ENCODE data around the gene TNRC6B.

TNRC6B gene

DNA sequence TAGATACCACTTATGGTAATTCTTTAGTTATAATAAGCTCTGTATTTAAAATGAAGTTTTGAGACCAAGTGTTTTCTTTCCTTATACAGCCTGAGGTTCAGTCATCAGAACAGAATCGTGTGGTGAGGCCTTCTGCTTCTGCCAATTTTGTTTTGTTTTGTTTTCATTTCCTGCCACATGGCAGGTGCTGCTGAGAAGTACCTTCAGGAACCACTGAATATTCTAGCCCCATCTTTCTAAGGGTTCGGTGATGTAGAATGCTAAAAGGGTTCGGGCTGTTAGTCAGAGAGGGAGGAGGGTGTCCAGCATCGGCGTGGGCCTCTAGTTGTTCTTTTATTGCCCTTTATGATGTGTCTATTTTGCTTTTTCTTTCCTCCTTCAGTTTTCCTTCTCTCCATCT is 25.8 kb downstream of the TNRC6B start:
- Histone ChIP-seq H3K4me1 (ENCODE audit: insufficient read depth, low read length, severe bottlenecking) (peaks cover 68% of the 10 kb centered on the region), H3K27ac (ENCODE audit: low read depth, low read length, poor library complexity, severe bottlenecking) (peak overlapping the region; percentile 62), H3K9ac (ENCODE audit: low read length) (no peak overlapping the region)

GRCh38 chr22:40204321-40205116 is 26.8 kb downstream of the TNRC6B start:
- H3K79me2 ChIP-seq (ENCODE audit: insufficient read depth, low read length), result peaks cover 90% of the 10 kb centered on the region
- no peak overlapping the region for H3K9ac ChIP-seq (ENCODE audit: low read length)

More for the DNA sequence above, 25.8 kb downstream of the TNRC6B start:
- Histone ChIP-seq H3K9me3 (ENCODE audit: low read length) (no peaks in the 10 kb centered on the region), H3F3A (ENCODE audit: insufficient read depth, low read length) (no peaks in the 10 kb centered on the region), H3K9me2 (ENCODE audit: low read depth, low read length) (no peaks in the 10 kb centered on the region), H3K4me2 (ENCODE audit: low read length) (peak overlapping the region; percentile 53), H3K79me2 (ENCODE audit: insufficient read depth, low read length) (peaks cover 90% of the 10 kb centered on the region), H3K4me3 (ENCODE audit: low read depth, low read length, poor library complexity, severe bottlenecking) (no peak overlapping the region), H2AFZ (ENCODE audit: low read length) (no peak overlapping the region), H3K27me3 (ENCODE audit: insufficient read depth, low read length) (no peaks in the 10 kb centered on the region), H3K36me3 (ENCODE audit: insufficient read depth, low read length) (no peaks in the 10 kb centered on the region), H4K20me1 (ENCODE audit: insufficient read depth, low read length) (no peaks in the 10 kb centered on the region)
- TF ChIP-seq EZH2 (IDR thresholded peaks at IDR 0.05; ENCODE audit: borderline replicate concordance, low read length) (no peak), CTCF (IDR thresholded peaks at IDR 0.05; ENCODE audit: low read length) (no peak)

DNA sequence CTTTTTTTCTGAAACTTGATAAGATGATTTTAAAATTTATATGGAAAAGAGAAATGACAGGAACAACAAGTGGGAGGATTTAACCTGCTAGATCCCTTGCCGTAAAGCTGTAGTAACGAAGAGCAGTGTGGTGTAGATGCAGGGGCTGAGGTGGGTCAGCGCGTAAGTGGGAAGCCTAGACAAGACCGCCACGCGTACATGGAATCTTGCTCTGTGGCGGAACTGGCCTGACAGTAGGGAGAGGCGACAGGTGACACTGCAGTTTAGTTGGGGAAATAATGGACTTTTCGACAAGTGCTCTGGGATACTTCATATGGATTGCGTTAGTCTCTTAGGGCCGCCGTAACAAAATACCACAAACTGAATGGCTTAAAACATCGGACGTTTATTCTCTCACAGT is 28.8 kb downstream of the TNRC6B start:
- no peak for TF ChIP-seq EZH2 (IDR thresholded peaks at IDR 0.05; ENCODE audit: borderline replicate concordance, low read length)
- no peak for TF ChIP-seq CTCF (IDR thresholded peaks at IDR 0.05; ENCODE audit: low read length)
- Histone ChIP-seq H3K27ac (ENCODE audit: low read depth, low read length, poor library complexity, severe bottlenecking) (no peak overlapping the region), H3K36me3 (ENCODE audit: insufficient read depth, low read length) (no peaks in the 10 kb centered on the region), H3K9me3 (ENCODE audit: low read length) (no peaks in the 10 kb centered on the region), H3K79me2 (ENCODE audit: insufficient read depth, low read length) (peaks cover 81% of the 10 kb centered on the region), H3K4me1 (ENCODE audit: insufficient read depth, low read length, severe bottlenecking) (peaks cover 70% of the 10 kb centered on the region), H4K20me1 (ENCODE audit: insufficient read depth, low read length) (no peaks in the 10 kb centered on the region), H3K27me3 (ENCODE audit: insufficient read depth, low read length) (no peaks in the 10 kb centered on the region), H3K9me2 (ENCODE audit: low read depth, low read length) (no peaks in the 10 kb centered on the region), H2AFZ (ENCODE audit: low read length) (no peak overlapping the region), H3F3A (ENCODE audit: insufficient read depth, low read length) (no peaks in the 10 kb centered on the region), H3K4me2 (ENCODE audit: low read length) (no peak overlapping the region), H3K9ac (ENCODE audit: low read length) (no peak overlapping the region), H3K4me3 (ENCODE audit: low read depth, low read length, poor library complexity, severe bottlenecking) (no peak overlapping the region)

More at GRCh38 chr22:40204321-40205116, 26.8 kb downstream of the TNRC6B start:
- Histone ChIP-seq H3K27me3 (ENCODE audit: insufficient read depth, low read length) (no peaks in the 10 kb centered on the region), H3K4me3 (ENCODE audit: low read depth, low read length, poor library complexity, severe bottlenecking) (no peak overlapping the region), H3K4me1 (ENCODE audit: insufficient read depth, low read length, severe bottlenecking) (peaks cover 68% of the 10 kb centered on the region), H3F3A (ENCODE audit: insufficient read depth, low read length) (no peaks in the 10 kb centered on the region), H3K36me3 (ENCODE audit: insufficient read depth, low read length) (no peaks in the 10 kb centered on the region), H4K20me1 (ENCODE audit: insufficient read depth, low read length) (no peaks in the 10 kb centered on the region), H3K4me2 (ENCODE audit: low read length) (no peak overlapping the region), H2AFZ (ENCODE audit: low read length) (no peak overlapping the region), H3K9me2 (ENCODE audit: low read depth, low read length) (no peaks in the 10 kb centered on the region), H3K27ac (ENCODE audit: low read depth, low read length, poor library complexity, severe bottlenecking) (no peak overlapping the region), H3K9me3 (ENCODE audit: low read length) (no peaks in the 10 kb centered on the region)
- TF ChIP-seq CTCF (IDR thresholded peaks at IDR 0.05; ENCODE audit: low read length), result no peak
- no peak for TF ChIP-seq EZH2 (IDR thresholded peaks at IDR 0.05; ENCODE audit: borderline replicate concordance, low read length)

Data from OCI-LY1 (cell line).